Measurements from ENCODE around the gene KCNK4.
"Not testable (repeated sequence)": the region's sequence is repeated elsewhere in the genome, so short reads cannot be mapped to it uniquely, and the experiment has no call there.

KCNK4 gene

DNA sequence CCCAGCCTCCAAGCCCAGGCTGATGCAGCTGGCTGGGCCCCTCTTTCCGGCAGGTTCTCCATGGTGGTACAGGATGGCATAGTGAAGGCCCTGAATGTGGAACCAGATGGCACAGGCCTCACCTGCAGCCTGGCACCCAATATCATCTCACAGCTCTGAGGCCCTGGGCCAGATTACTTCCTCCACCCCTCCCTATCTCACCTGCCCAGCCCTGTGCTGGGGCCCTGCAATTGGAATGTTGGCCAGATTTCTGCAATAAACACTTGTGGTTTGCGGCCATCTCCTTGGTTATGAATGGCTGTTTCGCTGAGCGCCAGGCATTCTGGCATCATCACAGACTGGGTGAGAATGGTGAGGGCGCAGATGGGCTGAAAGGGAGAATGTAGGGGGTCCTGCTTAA is 30.4 kb downstream of the KCNK4 start:
- H3K4me1 Mint-ChIP-seq, result peaks cover 11% of the 10 kb centered on the region
- no peaks in the 10 kb centered on the region for H3K9me3 Mint-ChIP-seq
- H3K27me3 Mint-ChIP-seq, result no peaks in the 10 kb centered on the region
- DNase-seq (ENCODE audit: low spot score in 2 of 2) (no peak), ATAC-seq (ENCODE audit: low read depth) (no peak)
- H3K4me3 Mint-ChIP-seq, result no peak overlapping the region
- no peak overlapping the region for H3K27ac Mint-ChIP-seq
- H3K36me3 Mint-ChIP-seq, result peaks cover 9% of the 10 kb centered on the region

DNA sequence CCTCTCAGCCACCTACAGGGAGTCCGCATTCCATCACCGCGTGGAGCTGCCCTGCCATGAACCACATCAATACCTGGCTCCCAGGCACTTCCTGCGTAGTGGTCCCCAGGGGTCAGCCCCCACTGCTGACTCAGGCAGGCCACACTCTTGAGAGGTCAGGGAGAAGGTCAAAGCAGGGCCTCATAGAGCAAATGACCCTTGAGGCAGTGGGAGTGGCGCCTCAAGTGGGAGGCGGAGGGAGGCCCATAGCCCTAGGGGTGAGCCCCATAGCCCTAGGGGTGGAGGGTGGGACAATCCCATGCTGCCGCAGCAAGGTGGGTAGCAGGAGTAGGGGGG is 31.8 kb downstream of the KCNK4 start:
- Mint-ChIP-seq H3K4me3 (no peak overlapping the region), H3K36me3 (peaks cover 9% of the 10 kb centered on the region), H3K27me3 (no peaks in the 10 kb centered on the region), H3K4me1 (peaks cover 9% of the 10 kb centered on the region), H3K27ac (peak overlapping the region; percentile 38), H3K9me3 (no peaks in the 10 kb centered on the region)
- no peak for DNase-seq (ENCODE audit: low spot score in 2 of 2)
- ATAC-seq (ENCODE audit: low read depth), result no peak

DNA sequence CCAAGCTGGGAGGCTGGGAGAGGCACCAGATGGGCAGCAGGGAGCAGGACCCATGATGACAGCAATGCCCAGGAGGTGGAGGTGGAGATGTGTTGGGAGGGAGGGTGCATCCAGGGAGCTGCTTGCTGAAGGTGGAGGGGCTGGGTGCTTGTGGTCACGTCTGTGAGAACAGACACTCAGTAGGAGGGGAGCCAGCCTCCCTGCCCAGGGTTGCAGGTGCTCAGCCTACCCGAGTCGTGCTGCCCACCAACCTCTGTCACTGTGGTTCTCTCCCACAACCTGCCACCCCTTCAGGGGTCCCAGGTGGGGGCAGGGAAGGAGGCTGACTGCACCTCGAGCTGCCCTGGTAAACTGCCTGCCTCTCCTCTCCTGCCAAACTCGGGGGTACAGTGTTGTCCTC is 32.3 kb downstream of the KCNK4 start:
- H3K27me3 Mint-ChIP-seq, result no peaks in the 10 kb centered on the region
- H3K4me1 Mint-ChIP-seq, result peaks cover 6% of the 10 kb centered on the region
- H3K9me3 Mint-ChIP-seq, result no peaks in the 10 kb centered on the region
- H3K27ac Mint-ChIP-seq, result peak overlapping the region; percentile 38
- H3K4me3 Mint-ChIP-seq, result no peak overlapping the region
- ATAC-seq (ENCODE audit: low read depth) (no peak), DNase-seq (ENCODE audit: low spot score in 2 of 2) (no peak)
- H3K36me3 Mint-ChIP-seq, result peaks cover 9% of the 10 kb centered on the region

DNA sequence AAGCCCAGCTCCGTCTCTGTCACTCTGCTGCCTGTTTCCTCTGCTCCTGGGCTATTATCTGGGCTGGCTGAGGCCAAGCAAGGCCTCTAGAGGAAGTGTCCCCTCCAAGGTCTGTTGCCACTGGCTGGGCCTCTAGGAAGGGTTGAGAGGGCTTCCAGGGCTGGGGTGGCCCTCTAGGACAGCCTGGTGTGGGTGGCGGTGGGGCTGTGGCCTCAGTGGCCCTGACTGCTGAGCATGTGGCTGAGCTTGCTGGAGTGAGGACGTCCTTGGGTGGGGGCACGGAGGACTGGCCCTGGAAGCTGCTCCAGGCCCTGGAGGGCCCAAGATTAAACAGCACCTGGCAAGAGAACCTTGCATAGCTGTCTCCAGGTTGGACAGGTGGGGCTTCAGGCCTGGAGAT is 32.9 kb downstream of the KCNK4 start:
- not testable (repeated sequence) for DNase-seq (ENCODE audit: low spot score in 2 of 2); H3K9me3 Mint-ChIP-seq; ATAC-seq (ENCODE audit: low read depth); H3K27me3 Mint-ChIP-seq; H3K4me3 Mint-ChIP-seq; H3K4me1 Mint-ChIP-seq; H3K36me3 Mint-ChIP-seq
- H3K27ac Mint-ChIP-seq, result peak overlapping the region; percentile 19

DNA sequence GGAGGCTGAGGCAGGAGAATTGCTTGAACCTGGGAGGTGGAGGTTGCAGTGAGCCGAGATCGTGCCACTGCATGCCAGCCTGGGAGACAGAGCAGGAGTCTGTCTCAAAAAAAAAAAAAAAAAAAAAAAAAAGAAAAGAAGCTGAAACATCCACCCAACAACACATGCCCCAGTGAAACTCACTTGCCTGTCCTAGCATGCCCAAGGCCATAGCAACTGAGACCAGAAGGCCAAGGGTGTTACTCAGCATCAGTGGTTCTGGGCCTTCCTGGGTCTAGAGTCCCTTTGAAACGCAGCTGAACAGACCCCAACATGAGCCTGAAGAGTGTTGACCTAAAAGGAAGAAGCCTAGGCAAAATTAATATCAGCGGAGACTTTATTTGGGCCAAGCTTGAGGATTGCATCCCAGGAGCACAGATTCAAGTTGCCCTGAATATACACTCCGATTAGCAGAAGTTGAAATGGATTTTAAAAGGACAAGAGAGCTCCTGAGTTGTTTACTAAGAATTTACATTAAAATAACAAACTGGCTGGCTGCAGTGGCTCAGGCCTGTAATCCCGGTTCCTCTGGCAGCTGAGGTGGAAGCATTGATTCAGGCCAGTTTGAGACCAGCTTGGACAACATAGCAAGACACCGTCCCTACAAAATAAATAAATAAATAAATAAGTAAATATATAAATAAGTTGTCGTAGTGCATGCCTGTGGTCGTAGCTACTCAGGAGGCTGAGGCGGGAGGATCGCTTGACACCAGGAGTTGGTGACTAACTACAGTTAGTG is 33.8 kb downstream of the KCNK4 start:
- no peaks in the 10 kb centered on the region for H3K27me3 Mint-ChIP-seq
- peaks cover 9% of the 10 kb centered on the region for H3K36me3 Mint-ChIP-seq
- H3K4me3 Mint-ChIP-seq, result no peak overlapping the region
- DNase-seq (ENCODE audit: low spot score in 2 of 2), result no peak
- no peaks in the 10 kb centered on the region for H3K9me3 Mint-ChIP-seq
- H3K4me1 Mint-ChIP-seq, result no peaks in the 10 kb centered on the region
- no peak for ATAC-seq (ENCODE audit: low read depth)
- H3K27ac Mint-ChIP-seq, result no peak overlapping the region

DNA sequence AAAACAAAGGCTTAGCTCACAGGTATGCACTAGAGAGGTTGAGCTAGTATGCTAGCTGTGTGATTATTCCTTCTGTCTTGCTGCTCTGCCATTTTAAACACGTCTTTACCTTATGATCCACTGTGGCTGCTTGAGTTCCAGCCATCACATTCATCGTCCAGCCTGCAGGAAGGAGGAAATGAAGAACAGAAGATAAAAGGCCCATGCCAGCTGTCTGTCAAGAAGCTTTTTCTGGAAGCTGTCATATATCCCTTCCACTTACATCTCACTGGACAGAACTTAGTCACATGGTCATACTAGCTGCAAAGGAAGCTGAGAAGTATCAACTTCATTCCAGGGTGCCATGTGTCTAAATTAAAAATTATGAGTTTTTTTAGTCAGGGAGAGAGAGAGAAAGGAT is 36.3 kb downstream of the KCNK4 start:
- Mint-ChIP-seq H3K4me3 (no peak overlapping the region), H3K27ac (no peak overlapping the region), H3K27me3 (no peaks in the 10 kb centered on the region), H3K4me1 (peaks cover 11% of the 10 kb centered on the region), H3K36me3 (no peaks in the 10 kb centered on the region), H3K9me3 (no peaks in the 10 kb centered on the region)
- DNase-seq (ENCODE audit: low spot score in 2 of 2) (no peak), ATAC-seq (ENCODE audit: low read depth) (no peak)

DNA sequence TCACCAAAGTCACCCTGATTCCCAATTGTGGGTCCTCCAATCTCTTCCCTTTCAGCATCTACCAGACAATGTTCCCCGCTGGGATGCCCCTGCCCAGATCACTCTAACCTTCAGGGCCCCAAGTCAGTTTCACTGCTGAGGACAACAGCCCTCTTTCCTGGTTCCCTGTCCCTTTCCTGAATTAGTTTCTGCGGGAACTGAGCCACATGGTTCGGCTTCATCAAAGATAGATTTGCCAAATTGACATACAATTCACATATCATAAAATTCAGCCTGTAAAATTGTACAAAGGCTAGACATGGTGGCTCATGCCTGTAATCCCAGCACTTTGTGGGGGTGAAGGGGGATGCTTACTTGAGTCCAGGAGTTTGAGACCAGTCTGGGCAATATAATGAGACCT is 36.9 kb downstream of the KCNK4 start:
- Mint-ChIP-seq H3K27ac (no peak overlapping the region), H3K4me3 (no peak overlapping the region), H3K36me3 (no peaks in the 10 kb centered on the region), H3K9me3 (no peaks in the 10 kb centered on the region), H3K4me1 (peaks cover 11% of the 10 kb centered on the region), H3K27me3 (no peaks in the 10 kb centered on the region)
- DNase-seq (ENCODE audit: low spot score in 2 of 2) (no peak), ATAC-seq (ENCODE audit: low read depth) (no peak)

DNA sequence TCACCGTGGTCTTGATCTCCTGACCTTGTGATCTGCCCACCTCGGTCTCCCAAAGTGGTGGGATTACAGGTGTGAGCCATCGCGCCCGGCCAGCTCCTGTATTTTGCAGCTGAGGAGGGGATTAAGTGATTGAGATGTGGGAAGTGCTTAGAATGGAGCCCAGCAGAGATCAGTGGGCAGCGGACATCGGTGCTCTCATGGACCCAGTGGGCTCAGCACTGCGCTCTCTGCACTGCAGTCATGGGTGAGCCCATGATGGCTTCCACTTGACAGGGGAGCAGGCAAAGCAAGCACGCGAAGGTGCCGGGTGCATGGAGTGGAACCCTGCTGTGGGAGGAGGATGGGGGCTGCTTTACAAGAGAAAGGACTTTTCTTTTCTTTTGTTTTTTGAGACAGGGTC is 39.8 kb downstream of the KCNK4 start:
- peaks cover 25% of the 10 kb centered on the region for H3K4me1 Mint-ChIP-seq
- no peaks in the 10 kb centered on the region for H3K36me3 Mint-ChIP-seq
- no peaks in the 10 kb centered on the region for H3K9me3 Mint-ChIP-seq
- no peak overlapping the region for H3K27ac Mint-ChIP-seq
- H3K4me3 Mint-ChIP-seq, result no peak overlapping the region
- DNase-seq (ENCODE audit: low spot score in 2 of 2), result no peak
- no peak for ATAC-seq (ENCODE audit: low read depth)
- no peaks in the 10 kb centered on the region for H3K27me3 Mint-ChIP-seq

DNA sequence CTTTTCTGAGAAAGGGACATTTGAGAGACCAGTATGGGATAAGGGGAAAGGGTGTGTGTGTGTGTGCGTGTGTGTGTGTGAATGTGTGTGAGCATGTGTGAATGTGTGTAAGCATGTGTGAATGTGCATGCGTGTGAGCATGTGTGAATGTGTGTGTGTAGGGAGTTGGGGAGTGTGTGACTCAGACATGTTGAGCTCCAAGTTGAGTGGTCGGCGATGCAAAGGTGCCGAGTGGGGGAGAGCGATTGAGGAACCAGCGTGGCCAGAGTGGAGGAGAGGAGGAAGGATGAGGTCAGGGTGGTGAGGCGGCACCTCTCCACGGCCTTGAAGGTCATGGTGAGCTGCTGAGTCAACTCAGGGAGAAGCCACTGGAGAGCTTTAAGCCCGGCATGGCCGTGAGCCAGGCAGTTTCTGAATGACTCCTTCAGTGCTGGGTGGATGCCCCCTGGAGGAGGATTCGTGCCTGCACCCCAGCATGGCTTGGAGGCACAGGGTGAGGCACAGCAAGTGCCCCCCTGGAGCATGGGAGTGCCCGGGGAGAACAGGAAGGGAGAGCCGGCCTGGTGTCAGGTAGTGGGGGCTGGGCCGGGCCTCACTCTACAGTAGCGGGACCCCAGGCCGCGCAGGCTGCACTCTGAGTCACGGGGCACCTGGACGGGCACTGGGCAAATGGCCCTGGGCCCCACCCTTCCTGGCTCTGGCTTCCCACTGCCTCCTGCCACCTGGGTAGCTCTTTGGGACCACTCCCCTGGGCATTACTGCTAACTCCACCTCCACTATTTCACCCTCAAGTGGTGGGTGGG is 40.7 kb downstream of the KCNK4 start:
- Mint-ChIP-seq H3K9me3 (no peaks in the 10 kb centered on the region), H3K36me3 (no peaks in the 10 kb centered on the region), H3K4me1 (peaks cover 27% of the 10 kb centered on the region), H3K27me3 (no peaks in the 10 kb centered on the region), H3K4me3 (peak overlapping the region; percentile 63), H3K27ac (peak overlapping the region; percentile 29)
- DNase-seq (ENCODE audit: low spot score in 2 of 2) (peak; percentile 55 to 60), ATAC-seq (ENCODE audit: low read depth) (peak; percentile 55)

DNA sequence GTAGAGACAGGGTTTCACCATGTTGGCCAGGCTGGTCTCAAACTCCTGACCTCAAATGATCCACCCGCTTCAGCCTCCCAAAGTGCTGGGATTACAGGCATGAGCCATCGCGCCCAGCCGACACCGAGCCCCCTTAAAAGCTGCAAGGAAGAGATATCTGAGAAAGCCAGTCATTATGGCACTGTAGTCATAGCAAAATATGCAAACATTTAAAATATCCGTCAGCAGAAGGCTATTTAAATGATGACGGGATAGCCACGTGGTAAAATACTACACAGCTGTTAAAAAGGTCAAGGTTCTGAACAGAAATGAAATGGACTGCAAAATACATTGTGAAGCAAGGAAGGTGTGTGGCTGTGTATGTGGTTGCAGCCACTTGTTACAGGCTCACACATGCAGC is 42.5 kb downstream of the KCNK4 start:
- H3K4me1 Mint-ChIP-seq, result peaks cover 27% of the 10 kb centered on the region
- H3K4me3 Mint-ChIP-seq, result no peak overlapping the region
- H3K9me3 Mint-ChIP-seq, result no peaks in the 10 kb centered on the region
- H3K27ac Mint-ChIP-seq, result no peak overlapping the region
- H3K27me3 Mint-ChIP-seq, result no peaks in the 10 kb centered on the region
- ATAC-seq (ENCODE audit: low read depth) (no peak), DNase-seq (ENCODE audit: low spot score in 2 of 2) (no peak)
- no peaks in the 10 kb centered on the region for H3K36me3 Mint-ChIP-seq

DNA sequence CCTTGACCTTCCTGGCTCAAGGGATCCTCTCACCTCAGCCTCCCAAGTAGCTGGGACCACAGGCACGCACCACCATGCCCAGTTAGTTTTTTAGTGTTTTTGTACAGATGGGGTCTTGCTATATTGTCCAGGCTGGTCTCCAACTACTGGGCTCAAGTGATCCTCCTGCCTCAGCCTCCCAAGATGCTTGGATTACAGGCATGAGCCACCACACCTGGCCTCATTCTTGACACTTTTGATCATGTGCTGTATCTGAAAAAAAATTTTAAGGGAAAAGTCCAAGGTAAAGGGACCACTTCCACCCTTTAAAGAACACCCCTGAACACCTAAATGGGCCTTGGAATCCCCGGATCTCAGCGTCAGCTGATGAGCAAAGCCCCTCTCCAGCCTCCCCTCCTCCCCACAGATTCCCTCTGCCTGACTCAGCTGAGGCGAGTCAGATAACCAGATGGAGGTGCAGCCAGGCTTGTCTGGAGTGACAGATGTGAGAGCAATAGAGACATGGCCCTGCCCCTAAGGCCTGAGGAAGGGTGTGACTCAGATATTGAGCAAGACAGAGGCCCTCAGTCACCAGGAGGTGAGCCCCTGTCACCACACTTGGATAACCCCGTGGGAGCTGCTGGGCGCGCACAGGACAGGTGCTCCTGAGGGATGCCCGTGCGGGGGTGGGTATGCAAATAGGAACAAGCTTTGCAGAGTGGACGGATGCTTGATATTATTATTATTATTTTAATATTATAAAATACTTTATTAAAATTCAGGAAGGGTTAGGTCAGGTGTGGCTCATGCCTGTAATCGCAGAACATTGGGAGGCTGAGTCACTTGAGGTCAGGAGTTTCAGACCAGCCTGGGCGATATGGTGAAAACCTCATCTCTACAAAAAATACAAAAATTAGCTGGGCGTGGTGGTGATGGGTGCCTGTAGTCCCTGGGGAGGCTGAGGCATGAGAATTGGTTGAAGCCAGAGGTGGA is 43.9 kb downstream of the KCNK4 start:
- ATAC-seq (ENCODE audit: low read depth) (peak; percentile 63), DNase-seq (ENCODE audit: low spot score in 2 of 2) (peak; percentile 45 to 46)
- Mint-ChIP-seq H3K27me3 (no peaks in the 10 kb centered on the region), H3K4me1 (peaks cover 37% of the 10 kb centered on the region), H3K9me3 (no peaks in the 10 kb centered on the region), H3K4me3 (peak overlapping the region; percentile 67), H3K27ac (peak overlapping the region; percentile 81), H3K36me3 (no peaks in the 10 kb centered on the region)

DNA sequence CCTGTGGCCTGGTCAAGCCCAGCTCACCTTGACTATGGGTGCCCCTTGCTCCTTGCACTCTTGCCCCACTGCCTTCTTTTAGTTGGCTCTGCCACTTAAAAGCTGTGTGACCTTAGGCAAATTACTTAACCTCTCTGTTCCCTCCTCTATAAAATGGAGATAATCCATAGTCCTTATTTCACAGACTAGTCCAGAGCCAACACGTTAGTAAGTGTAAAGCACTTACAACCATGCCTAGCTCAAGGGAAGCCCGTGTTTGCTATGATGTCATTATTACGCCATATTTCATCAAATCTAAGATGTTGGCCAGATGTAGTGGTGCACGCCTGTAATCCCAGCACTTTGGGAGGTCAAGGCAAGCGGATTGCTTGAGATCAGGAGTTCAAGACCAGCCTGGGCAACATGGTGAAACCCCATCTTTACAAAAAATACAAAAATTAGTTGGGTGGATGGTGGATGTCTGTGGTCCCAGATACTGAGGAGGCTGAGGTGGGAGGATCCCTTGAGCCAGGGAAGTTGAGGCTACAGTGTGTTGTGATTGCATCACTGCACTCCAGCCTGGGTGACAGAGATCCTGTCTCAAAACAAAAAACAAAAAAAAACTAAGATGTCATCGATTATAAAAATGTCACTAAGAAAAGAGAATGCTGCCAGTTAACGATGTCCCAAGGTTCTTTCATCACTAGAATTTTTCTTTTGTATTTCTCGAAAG is 46.6 kb downstream of the KCNK4 start:
- no peak for ATAC-seq (ENCODE audit: low read depth)
- Mint-ChIP-seq H3K36me3 (peaks cover 6% of the 10 kb centered on the region), H3K27ac (no peak overlapping the region), H3K9me3 (no peaks in the 10 kb centered on the region), H3K4me3 (no peak overlapping the region), H3K4me1 (peaks cover 45% of the 10 kb centered on the region), H3K27me3 (no peaks in the 10 kb centered on the region)
- no peak for DNase-seq (ENCODE audit: low spot score in 2 of 2)

DNA sequence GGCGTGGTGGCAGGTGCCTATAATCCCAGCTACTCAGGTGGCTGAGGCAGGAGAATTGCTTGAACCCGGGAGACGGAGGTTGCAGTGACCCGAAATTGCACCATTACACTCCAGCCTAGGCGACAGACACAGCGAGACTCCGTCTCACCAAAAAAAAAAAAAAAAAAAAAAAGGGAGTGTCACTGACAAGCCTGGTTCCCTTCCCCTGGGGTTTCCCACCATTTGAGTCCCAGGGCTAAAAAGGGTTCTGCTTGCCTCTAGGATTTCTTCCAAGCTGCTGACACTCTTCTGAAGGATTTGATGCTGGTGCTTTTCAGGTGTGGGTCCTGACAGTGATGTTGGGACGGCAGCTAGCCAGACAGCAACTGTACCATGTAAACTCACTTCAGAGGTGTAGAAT is 47.6 kb downstream of the KCNK4 start:
- H3K4me1 Mint-ChIP-seq, result peaks cover 45% of the 10 kb centered on the region
- H3K9me3 Mint-ChIP-seq, result no peaks in the 10 kb centered on the region
- DNase-seq (ENCODE audit: low spot score in 2 of 2), result no peak

More for the DNA sequence above, 47.6 kb downstream of the KCNK4 start:
- Mint-ChIP-seq H3K27ac (peak overlapping the region; percentile 99), H3K4me3 (peak overlapping the region; percentile 91), H3K36me3 (peaks cover 7% of the 10 kb centered on the region), H3K27me3 (no peaks in the 10 kb centered on the region)
- ATAC-seq (ENCODE audit: low read depth), result no peak
